OCI-LY1 (cell line): ENCODE measurements around the gene SLC24A3.

Source experiments
- CTCF ChIP-seq: fragments of 200-600 bp; sonication (generic), shearing (Covaris generic); IDR thresholded peaks from 2 replicates; pipeline ENCODE4 v1.5.1; 2017; ENCODE audit warnings: mild to moderate bottlenecking, antibody characterized with exemption, low read length, moderate library complexity, mixed read lengths
- EZH2 ChIP-seq: fragments of 200-600 bp; sonication (generic), shearing (Covaris generic); IDR thresholded peaks from 2 replicates; pipeline ENCODE4 v1.8.0; 2017; ENCODE audit warnings: borderline replicate concordance, mixed run types, mild to moderate bottlenecking, antibody characterized with exemption, low read length, moderate library complexity, mixed read lengths

GRCh38 chr20:19252451-19253120, 40.1 kb downstream of the SLC24A3 start:
- TF ChIP-seq CTCF: no peak
- TF ChIP-seq EZH2: no peak
